ENCODE measurements around the gene TIMM8B. TPM values are rescaled to one million over a fixed set of nuclear protein-coding genes. Genes with fewer than 3 reads are reported as not detected.
A peak's percentile ranks its signal among the peaks of the same experiment; 100 is the strongest.

Gene TIMM8B
- total and polyA plus RNA-seq, 9 of the 15 experiments (the other 6 are each of a cell fraction or from before 2014, with no cell fraction given): 95.8 to 338 (median 145) TPM

GRCh38 chr11:112085822-112086421 is 634 bp downstream of the TIMM8B start (continued):
- TF ChIP-seq, protein P1, sequence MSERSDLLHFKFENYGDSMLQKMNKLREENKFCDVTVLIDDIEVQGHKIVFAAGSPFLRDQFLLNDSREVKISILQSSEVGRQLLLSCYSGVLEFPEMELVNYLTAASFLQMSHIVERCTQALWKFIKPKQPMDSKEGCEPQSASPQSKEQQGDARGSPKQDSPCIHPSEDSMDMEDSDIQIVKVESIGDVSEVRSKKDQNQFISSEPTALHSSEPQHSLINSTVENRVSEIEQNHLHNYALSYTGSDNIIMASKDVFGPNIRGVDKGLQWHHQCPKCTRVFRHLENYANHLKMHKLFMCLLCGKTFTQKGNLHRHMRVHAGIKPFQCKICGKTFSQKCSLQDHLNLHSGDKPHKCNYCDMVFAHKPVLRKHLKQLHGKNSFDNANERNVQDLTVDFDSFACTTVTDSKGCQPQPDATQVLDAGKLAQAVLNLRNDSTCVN (CRISPR knock-in tag; IDR thresholded peaks at IDR 0.05): no peak
- no peak for TF ChIP-seq SRF (CRISPR knock-in tag; IDR thresholded peaks at IDR 0.05)
- no peak for TF ChIP-seq ZHX1 (conservative IDR thresholded peaks at IDR 0.05; ENCODE audit: low read length)
- no peak for TF ChIP-seq ZNF668 (CRISPR knock-in tag; IDR thresholded peaks at IDR 0.05)
- no peak for TF ChIP-seq IRF1 (CRISPR knock-in tag; IDR thresholded peaks at IDR 0.05; ENCODE audit: borderline replicate concordance)
- TF ChIP-seq SIN3A (IDR thresholded peaks at IDR 0.05; ENCODE audit: borderline replicate concordance in 2 of 2, control insufficient read depth in 1 of 2, low read depth in 2 of 2, low read length in 2 of 2): peak; percentile 53 to 56; a peak in 1 of 4 replicates
- no peak for TF ChIP-seq ATF4 (CRISPR knock-in tag; IDR thresholded peaks at IDR 0.05)
- no peak for TF ChIP-seq RAD21 (CRISPR knock-in tag; conservative IDR thresholded peaks at IDR 0.05 in 1 of 2, IDR thresholded peaks at IDR 0.05 in 1 of 2)
- TF ChIP-seq ZBTB17 (CRISPR knock-in tag; IDR thresholded peaks at IDR 0.05): 0 out of 2 replicates have a peak, but pooled peaks have one; percentile 16
- TF ChIP-seq, protein P2, sequence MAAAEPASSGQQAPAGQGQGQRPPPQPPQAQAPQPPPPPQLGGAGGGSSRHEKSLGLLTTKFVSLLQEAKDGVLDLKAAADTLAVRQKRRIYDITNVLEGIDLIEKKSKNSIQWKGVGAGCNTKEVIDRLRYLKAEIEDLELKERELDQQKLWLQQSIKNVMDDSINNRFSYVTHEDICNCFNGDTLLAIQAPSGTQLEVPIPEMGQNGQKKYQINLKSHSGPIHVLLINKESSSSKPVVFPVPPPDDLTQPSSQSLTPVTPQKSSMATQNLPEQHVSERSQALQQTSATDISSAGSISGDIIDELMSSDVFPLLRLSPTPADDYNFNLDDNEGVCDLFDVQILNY (CRISPR knock-in tag; IDR thresholded peaks at IDR 0.05): no peak
- TF ChIP-seq PREB (CRISPR knock-in tag; IDR thresholded peaks at IDR 0.05): no peak
- no peak for TF ChIP-seq KLF1 (tag; IDR thresholded peaks at IDR 0.05)
- no peak for TF ChIP-seq ADNP (tag; IDR thresholded peaks at IDR 0.05)
- no peak for TF ChIP-seq WHSC1 (IDR thresholded peaks at IDR 0.05; ENCODE audit: low read length)
- no peak for TF ChIP-seq GABPB1 (CRISPR knock-in tag; IDR thresholded peaks at IDR 0.05)
- no peak for TF ChIP-seq U2AF2 (optimal IDR thresholded peaks at IDR 0.05; ENCODE audit: low read depth, low read length)
- TF ChIP-seq ZBTB5 (IDR thresholded peaks at IDR 0.05): peak; percentile 91
